ENCODE measurements around the gene AKT1.

AKT1 gene

DNA sequence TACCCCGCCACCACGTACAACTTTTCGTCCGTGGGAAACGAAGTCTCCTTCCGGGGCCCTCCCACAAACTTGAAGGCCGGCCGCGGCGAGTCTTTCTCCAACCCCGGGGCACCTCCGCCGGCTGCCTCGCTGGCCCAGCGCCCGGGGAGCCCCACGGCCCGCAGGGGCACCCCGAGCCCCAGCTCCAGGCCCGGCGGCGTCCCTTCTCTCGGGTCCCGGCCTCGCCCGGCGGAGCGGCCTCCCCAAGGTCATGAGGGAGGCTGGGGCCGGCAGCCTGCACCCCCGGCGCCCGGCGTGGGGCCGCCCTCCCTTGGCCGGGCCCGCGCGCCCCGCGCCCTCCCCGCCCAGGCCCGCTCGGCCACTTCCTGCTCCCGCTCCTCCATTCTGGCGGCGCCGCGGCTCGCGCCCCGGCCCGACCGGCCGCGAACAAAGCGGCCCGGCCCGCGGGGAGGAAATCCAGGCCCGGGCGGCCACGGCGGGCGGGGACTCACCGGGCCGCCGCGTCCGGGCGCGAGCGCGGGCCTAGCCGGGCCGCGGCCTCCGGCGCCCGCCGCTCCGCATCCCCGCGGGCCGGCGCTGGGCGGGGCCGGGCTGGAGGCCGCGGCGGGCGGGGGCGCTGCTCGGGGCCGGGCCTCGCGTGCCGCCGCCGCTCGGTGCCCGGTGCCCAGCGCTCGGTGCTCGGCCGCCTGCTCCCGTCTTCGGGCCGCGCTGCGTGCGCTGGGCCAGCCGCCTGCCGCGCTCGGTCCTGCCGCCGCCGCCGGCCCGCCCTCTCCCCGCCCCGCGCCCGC, at the start of gene AKT1:
AKT1 (minus strand) TSS at position 756 of the 788 bp plus-strand sequence. CDS start 3,105 bp downstream, outside the sequence.
- peak within 1 kb of the TSS; percentile 76 for H3K4me2 ChIP-seq
- no peak within 1 kb of the TSS for H3K27ac ChIP-seq
- H2AFZ ChIP-seq (ENCODE audit: low read depth) = peak within 1 kb of the TSS; percentile 49
- H3K79me2 ChIP-seq (ENCODE audit: insufficient read depth, low read depth) = peaks cover 6% of the 10 kb centered on the region; the same call in 1 of the 2 replicates
- no peak within 1 kb of the TSS for H3K4me3 ChIP-seq (IDR thresholded peaks at IDR 0.05; ENCODE audit: insufficient read depth, low read depth, low read length)
- H3K4me1 ChIP-seq (ENCODE audit: low read depth, poor library complexity, severe bottlenecking) = peaks cover 33% of the 10 kb centered on the region
- H4K20me1 ChIP-seq (ENCODE audit: insufficient read depth) = no peaks in the 10 kb centered on the region
- H3K27me3 ChIP-seq (ENCODE audit: insufficient read depth, low read depth) = no peaks in the 10 kb centered on the region
- TF ChIP-seq, protein P1, sequence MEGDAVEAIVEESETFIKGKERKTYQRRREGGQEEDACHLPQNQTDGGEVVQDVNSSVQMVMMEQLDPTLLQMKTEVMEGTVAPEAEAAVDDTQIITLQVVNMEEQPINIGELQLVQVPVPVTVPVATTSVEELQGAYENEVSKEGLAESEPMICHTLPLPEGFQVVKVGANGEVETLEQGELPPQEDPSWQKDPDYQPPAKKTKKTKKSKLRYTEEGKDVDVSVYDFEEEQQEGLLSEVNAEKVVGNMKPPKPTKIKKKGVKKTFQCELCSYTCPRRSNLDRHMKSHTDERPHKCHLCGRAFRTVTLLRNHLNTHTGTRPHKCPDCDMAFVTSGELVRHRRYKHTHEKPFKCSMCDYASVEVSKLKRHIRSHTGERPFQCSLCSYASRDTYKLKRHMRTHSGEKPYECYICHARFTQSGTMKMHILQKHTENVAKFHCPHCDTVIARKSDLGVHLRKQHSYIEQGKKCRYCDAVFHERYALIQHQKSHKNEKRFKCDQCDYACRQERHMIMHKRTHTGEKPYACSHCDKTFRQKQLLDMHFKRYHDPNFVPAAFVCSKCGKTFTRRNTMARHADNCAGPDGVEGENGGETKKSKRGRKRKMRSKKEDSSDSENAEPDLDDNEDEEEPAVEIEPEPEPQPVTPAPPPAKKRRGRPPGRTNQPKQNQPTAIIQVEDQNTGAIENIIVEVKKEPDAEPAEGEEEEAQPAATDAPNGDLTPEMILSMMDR (conservative IDR thresholded peaks at IDR 0.05; ENCODE audit: low read depth, low read length) = no peak
- H3K9ac ChIP-seq = peak within 1 kb of the TSS; percentile 46; the same call in 1 of the 2 replicates
- no peaks in the 10 kb centered on the region for H3K36me3 ChIP-seq (ENCODE audit: insufficient read depth)

DNA sequence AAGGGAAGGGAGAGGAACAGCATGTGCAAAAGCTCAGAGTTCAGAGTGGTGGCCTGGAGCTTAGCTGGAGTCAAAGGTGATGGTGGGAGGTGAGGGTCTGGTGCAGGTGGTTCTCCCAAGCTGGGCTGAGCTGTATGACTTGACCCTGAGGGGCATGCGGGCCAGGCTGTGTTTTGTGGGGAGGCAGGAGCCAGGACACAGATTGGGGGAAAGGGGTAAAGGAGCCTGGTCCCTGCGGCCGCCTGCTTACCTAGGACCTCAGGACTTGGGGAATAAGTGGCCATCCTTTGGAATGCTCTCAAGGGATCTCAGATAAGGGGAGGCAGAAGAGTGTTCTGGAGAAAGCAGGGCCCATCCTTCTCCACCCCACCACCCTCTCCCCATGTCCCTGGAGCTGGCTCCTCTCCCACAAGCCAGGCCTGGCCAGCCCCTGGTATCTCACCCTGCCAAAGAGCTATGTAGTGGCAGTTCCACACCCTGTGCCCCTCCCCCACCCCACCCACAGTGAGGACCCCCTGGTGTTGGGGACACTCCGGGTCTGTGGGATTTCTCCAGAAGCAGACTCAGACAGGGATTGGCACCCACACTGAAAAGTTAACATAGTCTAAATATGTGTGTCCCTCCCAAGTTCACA, 49.6 kb upstream of the AKT1 start:
- TF ChIP-seq, protein P1 (conservative IDR thresholded peaks at IDR 0.05; ENCODE audit: low read depth, low read length) = no peak
- Histone ChIP-seq H3K79me2 (ENCODE audit: insufficient read depth, low read depth) (no peaks in the 10 kb centered on the region), H3K27me3 (ENCODE audit: insufficient read depth, low read depth) (no peaks in the 10 kb centered on the region), H3K27ac (no peak overlapping the region), H3K36me3 (ENCODE audit: insufficient read depth) (no peaks in the 10 kb centered on the region), H3K4me1 (ENCODE audit: low read depth, poor library complexity, severe bottlenecking) (no peaks in the 10 kb centered on the region), H3K9ac (no peak overlapping the region), H3K4me3 (IDR thresholded peaks at IDR 0.05; ENCODE audit: insufficient read depth, low read depth, low read length) (no peak overlapping the region), H2AFZ (ENCODE audit: low read depth) (no peak overlapping the region), H4K20me1 (ENCODE audit: insufficient read depth) (no peaks in the 10 kb centered on the region), H3K4me2 (no peak overlapping the region)

DNA sequence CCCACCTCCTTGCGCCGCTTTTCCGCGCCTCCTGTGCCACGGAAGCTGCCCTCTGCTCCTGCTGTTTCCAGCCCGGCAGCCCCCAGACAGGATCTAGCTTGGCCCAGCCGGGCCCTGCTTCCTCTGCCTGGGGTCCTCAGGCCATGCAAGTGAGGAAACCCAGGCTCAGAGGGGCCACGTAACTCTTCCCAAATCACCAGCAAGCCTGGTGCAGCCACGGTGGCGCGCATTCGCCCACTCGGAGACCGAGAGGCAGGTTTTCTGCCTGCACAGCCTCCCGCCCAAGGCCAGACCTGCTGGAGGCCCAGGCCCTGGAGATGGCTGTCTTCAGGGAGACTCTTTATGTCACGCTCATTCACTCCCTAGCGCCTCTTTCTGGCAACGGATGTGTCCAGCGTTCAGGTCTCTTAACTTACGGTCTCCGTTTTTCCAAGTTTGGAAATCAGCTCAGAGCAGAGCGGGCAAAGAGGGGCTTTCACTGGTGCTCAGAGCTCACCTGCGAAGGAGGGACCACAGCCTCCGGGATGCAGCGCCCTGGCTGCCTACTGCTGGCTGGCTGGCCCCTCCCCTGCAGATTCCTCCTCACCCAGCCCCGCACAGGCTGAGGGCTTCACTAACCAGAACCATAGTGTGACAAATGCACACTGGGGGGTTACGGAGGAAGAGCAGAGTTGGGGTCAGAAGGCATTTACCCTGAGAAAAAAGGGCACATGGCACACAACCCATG, 48.9 kb upstream of the AKT1 start:
- no peaks in the 10 kb centered on the region for H4K20me1 ChIP-seq (ENCODE audit: insufficient read depth)
- H3K36me3 ChIP-seq (ENCODE audit: insufficient read depth) = no peaks in the 10 kb centered on the region
- H3K4me1 ChIP-seq (ENCODE audit: low read depth, poor library complexity, severe bottlenecking) = no peaks in the 10 kb centered on the region
- H3K4me3 ChIP-seq (IDR thresholded peaks at IDR 0.05; ENCODE audit: insufficient read depth, low read depth, low read length) = no peak overlapping the region
- H3K27me3 ChIP-seq (ENCODE audit: insufficient read depth, low read depth) = no peaks in the 10 kb centered on the region
- H3K27ac ChIP-seq = no peak overlapping the region
- H3K4me2 ChIP-seq = no peak overlapping the region
- H2AFZ ChIP-seq (ENCODE audit: low read depth) = no peak overlapping the region
- no peak overlapping the region for H3K9ac ChIP-seq
- no peaks in the 10 kb centered on the region for H3K79me2 ChIP-seq (ENCODE audit: insufficient read depth, low read depth)
- TF ChIP-seq, protein P1 (conservative IDR thresholded peaks at IDR 0.05; ENCODE audit: low read depth, low read length) = no peak

DNA sequence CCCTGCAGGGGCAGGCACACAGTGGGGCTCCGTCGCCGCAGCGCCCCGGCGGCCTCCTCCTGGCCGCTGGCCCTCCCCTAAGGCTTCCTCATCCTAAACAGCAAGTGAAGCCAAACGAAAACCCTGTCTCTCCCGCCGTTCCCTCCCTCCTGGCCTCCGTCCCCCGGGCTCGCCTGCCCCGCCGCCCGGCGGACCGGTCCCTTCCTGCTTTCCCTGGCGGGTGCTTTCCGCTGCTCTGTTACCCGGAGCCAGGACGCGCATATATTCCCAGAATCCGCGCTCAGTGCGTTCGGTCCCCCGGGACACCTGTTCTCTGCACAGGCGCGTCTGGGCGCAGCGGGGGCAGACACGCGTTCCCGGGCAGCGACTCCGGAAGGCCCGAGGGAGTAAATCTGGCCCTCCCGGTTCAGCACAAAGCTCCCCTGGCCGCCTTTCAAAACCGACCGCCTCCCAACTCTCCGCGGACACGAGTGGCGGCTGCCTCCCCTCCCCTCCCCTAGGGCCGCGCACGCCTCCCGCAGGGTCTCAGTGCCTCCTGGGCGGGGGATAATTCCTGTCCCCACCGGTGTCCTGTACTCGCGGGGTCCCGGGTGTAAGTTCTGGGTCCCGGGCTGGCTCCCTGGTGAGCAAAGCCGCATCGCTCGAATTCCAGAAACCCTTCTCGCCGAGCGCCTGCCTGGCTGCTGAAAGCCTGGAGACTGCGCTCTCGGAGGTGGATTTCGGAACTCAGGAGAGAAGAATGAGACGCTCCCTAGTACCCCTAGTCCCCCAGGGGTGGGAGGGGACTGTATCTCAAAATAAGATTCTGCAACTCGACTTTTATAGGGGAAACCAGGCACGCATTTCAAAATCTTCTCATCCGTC, 48.1 kb upstream of the AKT1 start:
- H3K9ac ChIP-seq = no peak overlapping the region

More for the DNA sequence above, 48.1 kb upstream of the AKT1 start:
- no peak overlapping the region for H3K4me3 ChIP-seq (IDR thresholded peaks at IDR 0.05; ENCODE audit: insufficient read depth, low read depth, low read length)
- H3K79me2 ChIP-seq (ENCODE audit: insufficient read depth, low read depth) = no peaks in the 10 kb centered on the region
- H3K4me1 ChIP-seq (ENCODE audit: low read depth, poor library complexity, severe bottlenecking) = no peaks in the 10 kb centered on the region
- TF ChIP-seq, protein P1 (conservative IDR thresholded peaks at IDR 0.05; ENCODE audit: low read depth, low read length) = no peak
- H4K20me1 ChIP-seq (ENCODE audit: insufficient read depth) = no peaks in the 10 kb centered on the region
- H2AFZ ChIP-seq (ENCODE audit: low read depth) = no peak overlapping the region
- no peak overlapping the region for H3K4me2 ChIP-seq
- H3K27ac ChIP-seq = no peak overlapping the region
- no peaks in the 10 kb centered on the region for H3K36me3 ChIP-seq (ENCODE audit: insufficient read depth)
- no peaks in the 10 kb centered on the region for H3K27me3 ChIP-seq (ENCODE audit: insufficient read depth, low read depth)

Data from KMS-11 (cell line).